ENCODE results near the gene RPLP2. TPM values are rescaled to one million over a fixed set of nuclear protein-coding genes. Genes with fewer than 3 reads are reported as not detected.

RPLP2 gene
- total and polyA plus RNA-seq, 4 donors: 441 to 2,648 (median 1,513) TPM

- no peak for TF ChIP-seq CTCF (IDR thresholded peaks at IDR 0.05; ENCODE audit: control extremely low read depth, extremely low read depth)
- Histone ChIP-seq H3K4me1 (ENCODE audit: control insufficient read depth in 5 of 5, insufficient read depth in 5 of 5, low read length in 5 of 5) (peaks cover 4 to 53% (median 34%) of the 10 kb centered on the region in 5 donors), H3K27me3 (ENCODE audit: control insufficient read depth in 3 of 3, insufficient read depth in 3 of 3, low read length in 2 of 3) (peaks cover 0 to 15% (median 13%) of the 10 kb centered on the region in 3 donors), H3K9me3 (ENCODE audit: control insufficient read depth in 4 of 4, insufficient read depth in 3 of 4, low read length in 3 of 4) (peaks cover 0 to 3% (median 0%) of the 10 kb centered on the region in 4 donors), H3K9ac (ENCODE audit: insufficient read depth in 1 of 2, low read length in 2 of 2) (no peak overlapping the region), H3K36me3 (ENCODE audit: control insufficient read depth in 4 of 4, insufficient read depth in 4 of 4, low read length in 4 of 4) (peaks cover 0 to 33% (median 2%) of the 10 kb centered on the region in 4 donors), H3K27ac (ENCODE audit: low read depth in 1 of 2, low read length in 1 of 2) (peak overlapping the region in 1 of 2 donors; percentile 54), H3K4me3 (no peak overlapping the region)
- DNase-seq: no peak
- no peak for ATAC-seq (ENCODE audit: insufficient read depth, low FRiP score)
- WGBS, 2 donors: 62 to 67% methylated on average over 11 to 12 of the region's 12 CpGs
Observed at GRCh38 chr11:825366-826226, 15.8 kb downstream of the RPLP2 start.

GRCh38 chr11:826227-826621, 16.5 kb downstream of the RPLP2 start:
- ATAC-seq (ENCODE audit: insufficient read depth, low FRiP score) (no peak), DNase-seq (no peak)
- Histone ChIP-seq H3K9ac (ENCODE audit: insufficient read depth in 1 of 2, low read length in 2 of 2) (no peak overlapping the region), H3K9me3 (ENCODE audit: control insufficient read depth in 4 of 4, insufficient read depth in 3 of 4, low read length in 3 of 4) (peaks cover 0 to 3% (median 0%) of the 10 kb centered on the region in 4 donors), H3K36me3 (ENCODE audit: control insufficient read depth in 4 of 4, insufficient read depth in 4 of 4, low read length in 4 of 4) (peaks cover 0 to 33% (median 2%) of the 10 kb centered on the region in 4 donors), H3K4me1 (ENCODE audit: control insufficient read depth in 5 of 5, insufficient read depth in 5 of 5, low read length in 5 of 5) (peaks cover 4 to 53% (median 35%) of the 10 kb centered on the region in 5 donors), H3K4me3 (no peak overlapping the region), H3K27ac (ENCODE audit: low read depth in 1 of 2, low read length in 1 of 2) (no peak overlapping the region), H3K27me3 (ENCODE audit: control insufficient read depth in 3 of 3, insufficient read depth in 3 of 3, low read length in 2 of 3) (peaks cover 0 to 18% (median 18%) of the 10 kb centered on the region in 3 donors)
- TF ChIP-seq CTCF (IDR thresholded peaks at IDR 0.05; ENCODE audit: control extremely low read depth, extremely low read depth): no peak
- WGBS, 2 donors: 63 to 71% methylated on average over 9 of the region's 9 CpGs

GRCh38 chr11:826836-827145, 17.0 kb downstream of the RPLP2 start:
- H3K9ac ChIP-seq (ENCODE audit: insufficient read depth in 1 of 2, low read length in 2 of 2): no peak overlapping the region
- peaks cover under 1 to 57% (median 35%) of the 10 kb centered on the region in 5 donors for H3K4me1 ChIP-seq (ENCODE audit: control insufficient read depth in 5 of 5, insufficient read depth in 5 of 5, low read length in 5 of 5)
- H3K36me3 ChIP-seq (ENCODE audit: control insufficient read depth in 4 of 4, insufficient read depth in 4 of 4, low read length in 4 of 4): peaks cover 0 to 31% (median 2%) of the 10 kb centered on the region in 4 donors
- 0 to 1% methylated on average over 22 of the region's 22 CpGs for WGBS, 2 donors
- H3K27me3 ChIP-seq (ENCODE audit: control insufficient read depth in 3 of 3, insufficient read depth in 3 of 3, low read length in 2 of 3): peaks cover 0 to 22% (median 19%) of the 10 kb centered on the region in 3 donors
- peak overlapping the region; percentile 41 to 84 for H3K27ac ChIP-seq (ENCODE audit: low read depth in 1 of 2, low read length in 1 of 2)
- TF ChIP-seq CTCF (IDR thresholded peaks at IDR 0.05; ENCODE audit: control extremely low read depth, extremely low read depth): no peak
- DNase-seq (no peak), ATAC-seq (ENCODE audit: insufficient read depth, low FRiP score) (no peak)
- peak overlapping the region; percentile 24 for H3K4me3 ChIP-seq
- H3K9me3 ChIP-seq (ENCODE audit: control insufficient read depth in 4 of 4, insufficient read depth in 3 of 4, low read length in 3 of 4): peaks cover 0 to 3% (median 0%) of the 10 kb centered on the region in 4 donors

Measured in lung (tissue), 12 donors.